NCI-H1694 (cell line): ENCODE data around the gene ARHGEF11.

Experiments used
- DNase-seq: peaks from one replicate; lab custom pipeline; 2025; lab: John Stamatoyannopoulos, UW

Gene ARHGEF11

GRCh38 chr1:156908955-156909354, 136.6 kb downstream of the ARHGEF11 start:
- DNase-seq = no peak

- no peak for DNase-seq
These were observed 137.0 kb downstream of the ARHGEF11 start for GRCh38 chr1:156908541-156908940.

- no peak for DNase-seq
These were observed 139.2 kb downstream of the ARHGEF11 start for GRCh38 chr1:156906206-156906906.

- DNase-seq = no peak
These were observed 139.9 kb downstream of the ARHGEF11 start for GRCh38 chr1:156905651-156906050.

DNA sequence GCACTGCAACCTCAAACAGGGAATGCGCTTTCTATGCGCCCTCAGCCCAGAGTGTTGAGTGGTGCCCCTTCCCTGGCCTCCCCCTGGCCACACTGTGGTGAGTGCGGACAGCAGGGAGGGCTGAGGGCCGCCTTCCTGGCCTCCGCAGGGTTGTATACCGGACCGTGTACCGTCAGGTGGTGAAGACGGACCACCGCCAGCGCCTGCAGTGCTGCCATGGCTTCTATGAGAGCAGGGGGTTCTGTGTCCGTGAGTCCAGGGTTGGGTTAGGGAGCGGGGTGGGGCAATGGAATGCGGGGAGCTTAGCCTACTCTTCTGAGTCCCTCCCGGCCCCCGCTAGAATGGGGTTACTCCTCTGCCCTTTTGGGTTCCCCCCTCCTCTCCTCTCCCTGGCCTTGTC, 140.4 kb downstream of the ARHGEF11 start:
- DNase-seq = no peak

DNA sequence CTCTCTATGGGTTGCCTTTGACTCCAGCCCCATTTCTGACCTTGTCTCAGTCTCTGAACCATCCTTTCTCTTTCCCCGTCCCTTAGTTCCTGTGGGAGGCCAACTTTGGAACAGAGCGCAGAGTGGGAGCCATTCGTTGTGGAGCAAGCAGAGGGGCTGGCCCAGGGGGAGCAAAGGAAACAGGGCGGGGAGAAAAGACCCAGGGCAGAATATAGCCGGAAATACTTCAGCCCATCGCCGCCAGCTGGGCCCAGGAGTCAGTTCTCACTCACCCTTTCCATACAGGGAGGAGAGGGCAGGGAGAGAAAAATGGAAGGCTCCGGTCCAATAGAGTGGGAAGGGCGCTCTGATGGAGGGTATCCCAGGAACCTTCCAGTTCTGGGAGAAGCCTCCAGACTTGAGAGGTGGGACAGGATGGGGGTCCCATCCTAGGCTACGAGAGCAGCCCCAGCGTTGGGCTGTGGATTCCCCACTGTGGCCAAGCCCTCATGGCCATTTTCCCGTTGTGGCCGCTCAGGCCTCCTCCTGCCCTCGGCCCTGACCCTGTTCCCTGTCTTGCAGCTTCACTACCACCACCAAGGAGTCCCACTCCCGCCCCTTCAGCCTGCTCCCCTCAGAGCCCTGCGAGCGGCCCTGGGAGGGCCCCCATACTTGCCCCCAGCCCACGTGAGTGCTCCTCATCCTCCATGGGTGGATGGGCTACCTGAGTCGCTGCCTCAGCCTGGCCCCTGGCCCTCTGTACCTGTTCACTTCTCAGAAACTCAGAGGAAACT, 141.2 kb downstream of the ARHGEF11 start:
- no peak for DNase-seq

DNA sequence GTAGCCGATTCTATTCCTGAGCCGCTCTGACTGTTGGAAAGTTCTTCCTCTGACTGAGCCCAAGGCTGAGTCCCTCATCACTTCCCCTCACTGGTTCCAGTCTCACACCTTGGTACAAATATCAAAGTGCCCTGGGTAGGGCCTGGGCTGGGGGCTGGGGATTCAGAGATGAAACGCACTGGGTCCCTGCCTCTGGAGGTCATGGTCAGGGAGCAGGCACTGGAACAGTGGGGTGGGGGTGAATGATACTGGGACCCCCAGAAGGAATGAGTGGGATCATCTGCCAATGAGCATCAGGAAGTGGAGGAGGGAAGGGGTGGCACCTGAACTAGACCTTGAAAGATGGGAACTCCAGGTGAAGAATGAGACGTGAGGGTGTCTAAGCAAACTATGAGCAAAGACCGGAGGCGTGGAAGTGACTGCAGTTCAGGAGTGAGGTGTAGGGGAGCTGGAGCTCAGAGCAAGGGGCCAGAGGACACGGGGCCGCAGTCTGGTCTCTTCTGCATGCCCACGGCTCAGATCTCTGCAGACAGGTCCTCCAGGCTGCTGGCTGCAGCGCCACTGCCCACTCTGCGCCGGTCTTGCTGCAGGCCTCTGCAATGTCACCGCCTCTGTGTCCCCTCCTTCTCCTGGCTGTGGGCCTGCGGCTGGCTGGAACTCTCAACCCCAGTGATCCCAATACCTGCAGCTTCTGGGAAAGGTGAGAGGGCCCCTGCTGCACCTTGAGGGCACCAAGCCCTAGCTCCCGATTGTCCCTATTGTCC, 142.0 kb downstream of the ARHGEF11 start:
- no peak for DNase-seq

- no peak for DNase-seq
These were observed 143.3 kb downstream of the ARHGEF11 start for GRCh38 chr1:156901966-156902915.

DNA sequence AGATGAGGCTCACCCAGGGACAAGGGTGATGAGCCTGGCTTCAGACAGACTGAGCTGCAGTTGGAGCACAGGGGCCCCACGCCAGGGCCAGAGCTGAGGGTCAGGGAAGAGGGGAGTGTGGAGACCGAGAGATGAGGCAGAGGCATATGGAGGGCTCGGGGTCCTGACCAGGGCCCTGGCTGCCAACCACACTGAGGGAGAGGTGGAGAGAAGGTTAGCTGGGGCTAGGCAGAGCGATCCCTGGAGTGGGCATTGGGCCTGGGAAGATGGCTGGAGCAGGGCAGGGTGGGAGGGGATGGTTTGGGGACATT, 144.0 kb downstream of the ARHGEF11 start:
- no peak for DNase-seq

- DNase-seq = no peak
These were observed 144.5 kb downstream of the ARHGEF11 start for GRCh38 chr1:156900896-156901589.

DNA sequence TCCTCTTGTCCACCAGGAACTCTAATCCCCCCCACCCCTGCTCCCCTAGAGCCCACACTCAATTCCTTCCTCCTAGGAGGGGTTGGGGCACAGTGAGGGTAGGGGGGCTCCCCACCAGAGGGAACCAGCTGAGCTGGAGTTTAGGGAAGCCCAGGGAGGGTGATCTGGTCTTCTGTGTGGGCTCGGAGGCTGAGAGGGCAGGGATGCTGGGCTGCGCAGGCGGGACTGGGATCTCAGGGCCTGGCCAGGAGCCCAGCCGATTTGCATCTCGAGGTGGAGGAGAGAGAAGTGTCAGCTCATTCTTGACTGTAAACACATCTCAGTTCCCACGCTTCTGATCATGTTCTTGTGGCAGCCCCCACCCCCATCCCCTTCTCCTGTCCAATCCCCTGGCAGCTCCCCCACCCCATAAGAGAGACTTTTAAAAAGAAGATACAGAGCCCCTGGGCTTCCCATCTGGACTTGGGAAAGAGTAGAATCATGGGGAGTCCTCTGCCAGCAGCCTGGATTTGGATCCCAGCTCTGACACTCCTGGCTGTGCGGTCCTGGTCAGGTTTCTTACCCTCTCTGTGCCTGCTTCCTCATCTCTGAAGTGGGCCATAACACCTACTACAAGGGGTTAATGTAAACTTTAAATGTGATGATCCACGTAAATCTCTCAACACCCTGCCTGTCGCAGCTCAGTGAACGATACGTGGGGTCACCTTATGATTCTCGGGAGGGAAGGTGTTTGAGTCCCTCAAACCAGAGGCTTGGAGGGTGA, 145.4 kb downstream of the ARHGEF11 start:
- no peak for DNase-seq

DNA sequence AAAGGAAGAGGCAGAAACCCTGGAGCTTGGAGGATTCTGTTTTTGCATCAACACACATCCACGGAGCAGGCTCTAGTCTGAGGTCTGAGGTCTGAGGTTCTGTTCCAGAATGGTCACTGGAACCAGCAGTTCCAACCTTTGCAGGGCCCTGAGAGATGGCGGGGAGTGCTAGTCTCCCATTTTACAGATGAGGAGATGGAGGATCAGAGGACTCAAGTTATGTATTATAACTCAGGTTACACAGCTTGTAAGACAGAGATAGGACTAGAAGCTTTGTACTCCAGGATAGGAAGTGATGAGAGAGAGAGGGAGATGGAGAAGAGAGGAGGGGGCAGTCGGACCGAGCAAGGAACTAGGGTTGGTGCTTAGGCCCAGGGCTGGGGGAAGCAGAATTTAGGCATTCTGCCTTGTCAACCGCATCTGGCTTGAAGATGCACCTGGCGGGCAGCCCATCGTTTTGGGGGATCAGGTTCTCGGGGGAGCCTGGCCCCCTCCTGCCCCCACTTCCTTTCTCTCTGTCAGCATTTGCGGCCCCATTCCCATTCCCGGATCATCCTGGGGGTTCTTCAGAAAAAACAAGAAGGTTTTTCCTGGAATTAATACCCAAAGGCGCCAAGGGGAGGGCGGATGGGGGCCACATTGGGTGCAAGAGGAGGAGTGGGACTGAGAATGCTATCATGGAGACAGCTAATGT, 146.4 kb downstream of the ARHGEF11 start:
- DNase-seq = no peak

GRCh38 chr1:156898161-156898566, 147.4 kb downstream of the ARHGEF11 start:
- DNase-seq = no peak

- DNase-seq = no peak
These were observed 148.3 kb downstream of the ARHGEF11 start for GRCh38 chr1:156897078-156897825.

DNA sequence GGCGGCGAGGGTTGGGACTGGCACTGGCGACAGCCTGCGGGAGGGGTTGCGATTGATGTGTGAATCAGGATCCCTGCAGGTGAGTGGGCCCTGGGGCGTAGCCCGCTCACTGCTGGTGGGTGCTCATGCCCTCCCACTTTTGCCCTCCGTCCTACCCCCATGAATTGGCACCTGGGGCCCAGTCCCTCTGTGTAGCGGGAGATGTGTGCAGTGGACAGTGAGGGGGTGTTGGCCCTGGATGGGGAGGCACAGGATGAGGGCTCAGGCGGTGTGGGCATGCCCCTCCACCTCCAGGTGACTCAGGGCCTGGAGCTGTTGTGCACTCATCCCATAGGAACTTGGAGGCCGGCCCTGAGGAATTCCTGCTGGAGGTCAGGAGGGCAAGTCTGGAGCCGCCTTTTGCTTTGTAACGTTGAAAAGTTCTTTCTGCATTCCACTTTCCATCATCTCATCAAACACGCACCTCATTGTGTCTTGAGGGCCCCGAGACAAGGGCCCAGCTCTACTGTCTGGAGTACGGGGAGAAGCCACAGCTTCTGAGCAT, 149.0 kb downstream of the ARHGEF11 start:
- DNase-seq = no peak

DNA sequence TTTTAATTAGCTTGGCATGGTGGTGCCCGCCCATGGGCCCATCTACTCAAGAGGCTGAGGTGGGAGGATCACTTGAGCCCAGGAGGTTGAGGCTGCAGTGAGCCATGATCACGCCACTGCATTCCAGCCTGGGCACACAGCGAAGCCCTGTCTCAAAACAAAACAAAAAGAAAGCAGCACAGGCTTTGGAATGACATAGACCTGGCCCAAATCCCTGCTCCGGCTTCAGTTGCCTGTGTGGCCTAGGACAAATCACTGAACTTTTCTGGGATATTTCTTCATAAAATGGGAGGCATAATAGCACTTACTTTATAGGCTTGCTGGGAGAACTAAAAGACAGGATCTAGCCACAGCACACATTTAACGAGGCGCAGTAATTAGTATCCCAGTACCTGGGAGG, 149.6 kb downstream of the ARHGEF11 start:
- DNase-seq = no peak

- DNase-seq = no peak
These were observed 150.1 kb downstream of the ARHGEF11 start for GRCh38 chr1:156895455-156895812.

GRCh38 chr1:156894711-156895454, 150.7 kb downstream of the ARHGEF11 start:
- no peak for DNase-seq
